HCT116 (cell line): ENCODE results near the gene ANO10. TPM values are rescaled to one million over a fixed set of nuclear protein-coding genes. Genes with fewer than 3 reads are reported as not detected.

Experiments
- ATAC-seq: fragments of 200-7000 bp; cut with Tn5 transposase; 2 replicates; pipeline ENCODE4 v1.9.1; 2020; ENCODE audit warnings: mild to moderate bottlenecking, moderate library complexity
- BruUV-seq: library from RNA; stranded (reverse); fragments of 400-500 nt; replicated peaks from 2 replicates; lab custom pipeline; 2021; lab: Mats Ljungman, UMichigan
- CTCF ChIA-PET: fragments of 300-600 bp; sonication (Branson Sonifier 250); formaldehyde crosslinking; loops from one replicate; lab custom pipeline; 2021; ENCODE audit warnings: antibody characterized with exemption; lab: Charles Lee
- POLR2A ChIA-PET: fragments of 300-600, 350-600 bp; sonication (Branson Sonifier 250); formaldehyde crosslinking; loops from one replicate; lab custom pipeline; 2021; ENCODE audit warnings: antibody characterized with exemption; lab: Charles Lee
- RAD21 ChIA-PET, 2 experiments: fragments of 300-600 bp; sonication (Branson Sonifier 250); formaldehyde crosslinking; loops; one replicate each; lab custom pipeline; 2023; ENCODE audit warnings: low total read pairs in 2 of 2; ENCODE audit not compliant: uncharacterized antibody in 2 of 2, unreplicated experiment in 2 of 2, low non-redundant PET in 1 of 2; lab: Charles Lee
- DNase-seq: peaks from one replicate; pipeline ENCODE4 v3.0.0-alpha.2; 2010; ENCODE audit warnings: low read depth, low spot score
- H2AFZ ChIP-seq: fragments of 200-600 bp; shearing (Covaris generic), sonication (generic); 2 replicates; pipeline ENCODE4 v1.6.1; 2017; ENCODE audit warnings: low read depth, mixed run types, mixed read lengths, antibody characterized with exemption, low read length; ENCODE audit not compliant: poor library complexity, severe bottlenecking
- H3K27ac ChIP-seq: 2 replicates; pipeline ENCODE4 v1.5.1; 2012; ENCODE audit warnings: low read depth, low read length
- H3K27me3 ChIP-seq: fragments of 200-600 bp; sonication (generic); 2 replicates; pipeline ENCODE4 v1.6.1; 2016; ENCODE audit warnings: mixed run types, low read length, mixed read lengths; ENCODE audit not compliant: insufficient read depth
- H3K36me3 ChIP-seq, 2 experiments: fragments of 200-500 bp in 1 of 2; fragments of 200-600 bp in 1 of 2; sonication (Bioruptor generic) in 1 of 2; sonication (generic) in 1 of 2; 2 replicates each; pipeline versions ENCODE4 v1.5.1 to v1.6.1; 2014 to 2016; ENCODE audit warnings: low read length in 2 of 2, inconsistent platforms in 1 of 2, mixed read lengths in 1 of 2, mixed run types in 1 of 2; ENCODE audit not compliant: insufficient read depth in 2 of 2, control insufficient read depth in 1 of 2
- H3K4me1 ChIP-seq, 2 experiments: fragments of 200-600 bp in 1 of 2; sonication (generic) in 1 of 2; 2 replicates each; pipeline versions ENCODE4 v1.5.1 to v1.6.1; 2012 to 2017; ENCODE audit warnings: low read length in 2 of 2, inconsistent platforms in 1 of 2, mild to moderate bottlenecking in 1 of 2, mixed read lengths in 1 of 2, mixed run types in 1 of 2, moderate library complexity in 1 of 2; ENCODE audit not compliant: insufficient read depth in 2 of 2, control insufficient read depth in 1 of 2
- H3K4me2 ChIP-seq: fragments of 200-600 bp; sonication (generic); 2 replicates; pipeline ENCODE4 v1.6.1; 2017; ENCODE audit warnings: mixed run types, low read length, mixed read lengths
- H3K4me3 ChIP-seq, 2 experiments: fragments of 200-600 bp in 1 of 2; sonication (generic) in 1 of 2; replicated peaks in 1 of 2; 2 replicates each; pipeline ENCODE4 v1.5.1; 2011 to 2016; ENCODE audit warnings: low read length in 2 of 2, control low read depth in 1 of 2, low read depth in 1 of 2, mild to moderate bottlenecking in 1 of 2, mixed read lengths in 1 of 2, mixed run types in 1 of 2
- H3K79me2 ChIP-seq: fragments of 200-600 bp; sonication (generic); 2 replicates; pipeline ENCODE4 v1.6.1; 2017; ENCODE audit warnings: mild to moderate bottlenecking, mixed run types, low read length, moderate library complexity, mixed read lengths; ENCODE audit not compliant: insufficient read depth
- H3K9ac ChIP-seq: fragments of 200-600 bp; sonication (generic); 2 replicates; pipeline ENCODE4 v1.6.1; 2016; ENCODE audit warnings: low read length, mixed read lengths
- H3K9me2 ChIP-seq: fragments of 200-600 bp; sonication (generic), shearing (Covaris generic); 2 replicates; pipeline ENCODE4 v1.6.1; 2017; ENCODE audit warnings: mixed run types, mild to moderate bottlenecking, moderate library complexity; ENCODE audit not compliant: insufficient read depth
- H3K9me3 ChIP-seq, 2 experiments: fragments of 200-500 bp in 1 of 2; fragments of 200-600 bp in 1 of 2; sonication (Bioruptor generic) in 1 of 2; sonication (generic) in 1 of 2; 2 replicates each; pipeline ENCODE4 v1.6.1; 2014 to 2017; ENCODE audit warnings: low read length in 2 of 2, mixed read lengths in 2 of 2, inconsistent platforms in 1 of 2, low read depth in 1 of 2, mild to moderate bottlenecking in 1 of 2, mixed run types in 1 of 2, moderate library complexity in 1 of 2; ENCODE audit not compliant: control insufficient read depth in 1 of 2, insufficient read depth in 1 of 2
- H4K20me1 ChIP-seq: fragments of 200-600 bp; sonication (generic), shearing (Covaris generic); 2 replicates; pipeline ENCODE4 v1.6.1; 2017; ENCODE audit warnings: mixed run types, mild to moderate bottlenecking, moderate library complexity; ENCODE audit not compliant: insufficient read depth
- EGR1 ChIP-seq: IDR thresholded peaks from 2 replicates; pipeline ENCODE4 v1.6.1; 2012; ENCODE audit warnings: low read depth
- FOSL1 ChIP-seq: IDR thresholded peaks from 2 replicates; pipeline ENCODE4 v1.6.1; 2012; ENCODE audit warnings: low read depth
- JUND ChIP-seq: IDR thresholded peaks from 2 replicates; pipeline ENCODE4 v1.6.1; 2012
- POLR2A ChIP-seq: IDR thresholded peaks from 2 replicates; pipeline ENCODE4 v1.7.0; 2011; ENCODE audit warnings: borderline replicate concordance; ENCODE audit not compliant: insufficient read depth, insufficient read length; ENCODE audit errors: extremely low read depth
- POLR2AphosphoS5 ChIP-seq: IDR thresholded peaks from 2 replicates; pipeline ENCODE4 v1.6.1; 2011; ENCODE audit warnings: mild to moderate bottlenecking, low read depth, low read length, moderate library complexity
- RAD21 ChIP-seq: IDR thresholded peaks from 2 replicates; pipeline ENCODE4 v1.6.1; 2012; ENCODE audit warnings: low read depth, mild to moderate bottlenecking
- SIN3A ChIP-seq: IDR thresholded peaks from 2 replicates; pipeline ENCODE4 v1.6.1; 2012; ENCODE audit warnings: low read depth
- SRF ChIP-seq: IDR thresholded peaks from 2 replicates; pipeline ENCODE4 v1.6.1; 2012; ENCODE audit warnings: low read depth
- intact Hi-C: fragments of 100-400 bp; cut with micrococcal nuclease; formaldehyde crosslinking; loops from 2 replicates; pipeline ENCODE4 v1.10.0; 2022
- total RNA-seq: library from RNA; stranded (reverse); gene quantifications from one replicate; pipeline ENCODE4 v1.2.1, GENCODE V29; 2021; ENCODE audit not compliant: unreplicated experiment
- TF ChIP-seq, protein P1 (sequence below), 3 experiments: fragments of 200-600 bp in 1 of 3; sonication (generic) in 1 of 3; IDR thresholded peaks in 2 of 3; conservative IDR thresholded peaks in 1 of 3; 2 replicates each; pipeline ENCODE4 v1.5.1; 2012 to 2017; ENCODE audit warnings: low read depth in 2 of 3, low read length in 2 of 3, antibody characterized with exemption in 1 of 3, borderline replicate concordance in 1 of 3, control low read depth in 1 of 3, mild to moderate bottlenecking in 1 of 3, mixed read lengths in 1 of 3, mixed run types in 1 of 3, moderate library complexity in 1 of 3; ENCODE audit not compliant: insufficient read depth in 1 of 3
- TF ChIP-seq, protein P2 (sequence below): IDR thresholded peaks from 2 replicates; pipeline ENCODE4 v1.6.1; 2012
- TF ChIP-seq, protein P3 (sequence below): IDR thresholded peaks from 2 replicates; pipeline ENCODE4 v1.6.1; 2012

Gene ANO10
- total RNA-seq, 1 experiment from 2014 or later, result 13.3 TPM

DNA sequence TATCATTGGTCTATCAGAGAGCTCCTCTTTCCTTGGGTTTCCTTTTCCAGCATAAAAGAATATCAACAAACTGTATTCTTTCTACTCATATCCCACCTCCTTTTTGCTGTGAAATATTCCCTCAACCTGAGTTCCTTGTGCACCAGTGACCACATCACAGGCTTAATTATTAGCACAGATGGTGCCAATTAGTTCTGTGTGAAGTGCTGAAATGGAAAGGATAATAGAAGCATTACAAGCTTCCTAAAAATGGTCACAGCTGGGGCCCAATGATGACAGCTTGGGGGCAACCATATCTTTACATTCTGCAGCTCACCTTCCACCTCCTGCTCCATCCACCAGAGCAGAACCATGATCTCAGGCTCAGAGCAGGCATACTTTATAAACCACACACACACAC lies 84.6 kb downstream of the ANO10 start:
- H3K9ac ChIP-seq, result no peak overlapping the region
- intact Hi-C loops, result no loop called here
- H3K9me3 ChIP-seq, result no peaks in the 10 kb centered on the region
- TF ChIP-seq POLR2AphosphoS5 (no peak), SRF (no peak), EGR1 (no peak), JUND (no peak), RAD21 (no peak), SIN3A (no peak), FOSL1 (no peak), POLR2A (no peak)
- TF ChIP-seq, protein P1, sequence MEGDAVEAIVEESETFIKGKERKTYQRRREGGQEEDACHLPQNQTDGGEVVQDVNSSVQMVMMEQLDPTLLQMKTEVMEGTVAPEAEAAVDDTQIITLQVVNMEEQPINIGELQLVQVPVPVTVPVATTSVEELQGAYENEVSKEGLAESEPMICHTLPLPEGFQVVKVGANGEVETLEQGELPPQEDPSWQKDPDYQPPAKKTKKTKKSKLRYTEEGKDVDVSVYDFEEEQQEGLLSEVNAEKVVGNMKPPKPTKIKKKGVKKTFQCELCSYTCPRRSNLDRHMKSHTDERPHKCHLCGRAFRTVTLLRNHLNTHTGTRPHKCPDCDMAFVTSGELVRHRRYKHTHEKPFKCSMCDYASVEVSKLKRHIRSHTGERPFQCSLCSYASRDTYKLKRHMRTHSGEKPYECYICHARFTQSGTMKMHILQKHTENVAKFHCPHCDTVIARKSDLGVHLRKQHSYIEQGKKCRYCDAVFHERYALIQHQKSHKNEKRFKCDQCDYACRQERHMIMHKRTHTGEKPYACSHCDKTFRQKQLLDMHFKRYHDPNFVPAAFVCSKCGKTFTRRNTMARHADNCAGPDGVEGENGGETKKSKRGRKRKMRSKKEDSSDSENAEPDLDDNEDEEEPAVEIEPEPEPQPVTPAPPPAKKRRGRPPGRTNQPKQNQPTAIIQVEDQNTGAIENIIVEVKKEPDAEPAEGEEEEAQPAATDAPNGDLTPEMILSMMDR (IDR thresholded peaks at IDR 0.05 in 2 of 3, conservative IDR thresholded peaks at IDR 0.05 in 1 of 3; ENCODE audit: borderline replicate concordance in 1 of 3, insufficient read depth in 1 of 3, low read depth in 2 of 3, low read length in 2 of 3), result no peak
- TF ChIP-seq, protein P2, sequence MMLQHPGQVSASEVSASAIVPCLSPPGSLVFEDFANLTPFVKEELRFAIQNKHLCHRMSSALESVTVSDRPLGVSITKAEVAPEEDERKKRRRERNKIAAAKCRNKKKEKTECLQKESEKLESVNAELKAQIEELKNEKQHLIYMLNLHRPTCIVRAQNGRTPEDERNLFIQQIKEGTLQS, result no peak
- TF ChIP-seq, protein P3, sequence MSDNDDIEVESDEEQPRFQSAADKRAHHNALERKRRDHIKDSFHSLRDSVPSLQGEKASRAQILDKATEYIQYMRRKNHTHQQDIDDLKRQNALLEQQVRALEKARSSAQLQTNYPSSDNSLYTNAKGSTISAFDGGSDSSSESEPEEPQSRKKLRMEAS, result no peak
- H3K9me2 ChIP-seq, result no peaks in the 10 kb centered on the region
- RAD21 ChIA-PET, result no interaction called here
- no peaks in the 10 kb centered on the region for H4K20me1 ChIP-seq
- H2AFZ ChIP-seq, result no peak overlapping the region
- H3K4me3 ChIP-seq, result no peak overlapping the region
- no peaks in the 10 kb centered on the region for H3K27me3 ChIP-seq
- POLR2A ChIA-PET, result no interaction called here
- no peak for ATAC-seq
- H3K4me1 ChIP-seq, result no peaks in the 10 kb centered on the region
- CTCF ChIA-PET, result interaction anchor here (0.6 to 0.7 kb wide), 2 partner anchors 9 to 318 kb away, joined by 3 read pairs; no protein-coding TSS in a partner anchor
- H3K27ac ChIP-seq, result no peak overlapping the region
- no TSS peak for BruUV-seq
- H3K4me2 ChIP-seq, result no peak overlapping the region
- DNase-seq, result no peak
- H3K79me2 ChIP-seq, result no peaks in the 10 kb centered on the region
- H3K36me3 ChIP-seq, result no peaks in the 10 kb centered on the region
